ENCODE results near the gene LRRC32.

DNA sequence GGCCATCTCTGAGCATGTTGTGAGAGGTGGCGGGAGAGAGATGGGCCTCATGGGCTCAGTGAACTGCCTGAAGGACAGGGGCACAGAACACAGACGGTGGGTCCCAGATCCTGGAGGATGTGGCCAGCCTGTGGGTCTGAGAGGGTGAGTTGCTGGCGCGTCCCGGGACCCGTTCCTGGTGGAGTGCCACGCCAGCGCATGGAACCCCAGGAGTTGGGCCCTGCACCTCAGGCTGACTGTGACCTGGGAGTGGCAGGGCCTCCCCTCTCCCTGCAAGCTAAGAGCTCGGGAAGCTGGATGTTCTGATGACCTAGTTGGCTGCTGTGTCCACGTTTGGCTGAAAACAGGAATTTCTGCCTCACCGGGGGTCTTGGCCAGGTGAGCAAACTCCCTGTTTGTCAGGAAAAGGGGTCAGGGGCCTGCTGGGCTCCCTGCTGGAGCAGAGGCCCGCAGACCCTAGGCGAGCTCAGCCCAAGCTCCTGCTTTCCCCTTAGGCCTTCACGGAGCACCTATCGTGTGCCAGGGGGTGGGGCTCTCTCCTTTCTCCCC, 15.0 kb downstream of the LRRC32 start:
- TF ChIP-seq, protein P1, sequence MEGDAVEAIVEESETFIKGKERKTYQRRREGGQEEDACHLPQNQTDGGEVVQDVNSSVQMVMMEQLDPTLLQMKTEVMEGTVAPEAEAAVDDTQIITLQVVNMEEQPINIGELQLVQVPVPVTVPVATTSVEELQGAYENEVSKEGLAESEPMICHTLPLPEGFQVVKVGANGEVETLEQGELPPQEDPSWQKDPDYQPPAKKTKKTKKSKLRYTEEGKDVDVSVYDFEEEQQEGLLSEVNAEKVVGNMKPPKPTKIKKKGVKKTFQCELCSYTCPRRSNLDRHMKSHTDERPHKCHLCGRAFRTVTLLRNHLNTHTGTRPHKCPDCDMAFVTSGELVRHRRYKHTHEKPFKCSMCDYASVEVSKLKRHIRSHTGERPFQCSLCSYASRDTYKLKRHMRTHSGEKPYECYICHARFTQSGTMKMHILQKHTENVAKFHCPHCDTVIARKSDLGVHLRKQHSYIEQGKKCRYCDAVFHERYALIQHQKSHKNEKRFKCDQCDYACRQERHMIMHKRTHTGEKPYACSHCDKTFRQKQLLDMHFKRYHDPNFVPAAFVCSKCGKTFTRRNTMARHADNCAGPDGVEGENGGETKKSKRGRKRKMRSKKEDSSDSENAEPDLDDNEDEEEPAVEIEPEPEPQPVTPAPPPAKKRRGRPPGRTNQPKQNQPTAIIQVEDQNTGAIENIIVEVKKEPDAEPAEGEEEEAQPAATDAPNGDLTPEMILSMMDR (conservative IDR thresholded peaks at IDR 0.05; ENCODE audit: low read depth in 2 of 2): no peak
- no peak for TF ChIP-seq EZH2 (IDR thresholded peaks at IDR 0.05; ENCODE audit: low read depth, unreplicated experiment)
- no peak for TF ChIP-seq EZH2phosphoT487 (IDR thresholded peaks at IDR 0.05; ENCODE audit: unreplicated experiment)
- no peak for TF ChIP-seq POLR2AphosphoS5 (IDR thresholded peaks at IDR 0.05; ENCODE audit: low read depth)
- TF ChIP-seq, protein P2, sequence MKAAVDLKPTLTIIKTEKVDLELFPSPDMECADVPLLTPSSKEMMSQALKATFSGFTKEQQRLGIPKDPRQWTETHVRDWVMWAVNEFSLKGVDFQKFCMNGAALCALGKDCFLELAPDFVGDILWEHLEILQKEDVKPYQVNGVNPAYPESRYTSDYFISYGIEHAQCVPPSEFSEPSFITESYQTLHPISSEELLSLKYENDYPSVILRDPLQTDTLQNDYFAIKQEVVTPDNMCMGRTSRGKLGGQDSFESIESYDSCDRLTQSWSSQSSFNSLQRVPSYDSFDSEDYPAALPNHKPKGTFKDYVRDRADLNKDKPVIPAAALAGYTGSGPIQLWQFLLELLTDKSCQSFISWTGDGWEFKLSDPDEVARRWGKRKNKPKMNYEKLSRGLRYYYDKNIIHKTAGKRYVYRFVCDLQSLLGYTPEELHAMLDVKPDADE (IDR thresholded peaks at IDR 0.05): no peak
- TF ChIP-seq, protein P3, sequence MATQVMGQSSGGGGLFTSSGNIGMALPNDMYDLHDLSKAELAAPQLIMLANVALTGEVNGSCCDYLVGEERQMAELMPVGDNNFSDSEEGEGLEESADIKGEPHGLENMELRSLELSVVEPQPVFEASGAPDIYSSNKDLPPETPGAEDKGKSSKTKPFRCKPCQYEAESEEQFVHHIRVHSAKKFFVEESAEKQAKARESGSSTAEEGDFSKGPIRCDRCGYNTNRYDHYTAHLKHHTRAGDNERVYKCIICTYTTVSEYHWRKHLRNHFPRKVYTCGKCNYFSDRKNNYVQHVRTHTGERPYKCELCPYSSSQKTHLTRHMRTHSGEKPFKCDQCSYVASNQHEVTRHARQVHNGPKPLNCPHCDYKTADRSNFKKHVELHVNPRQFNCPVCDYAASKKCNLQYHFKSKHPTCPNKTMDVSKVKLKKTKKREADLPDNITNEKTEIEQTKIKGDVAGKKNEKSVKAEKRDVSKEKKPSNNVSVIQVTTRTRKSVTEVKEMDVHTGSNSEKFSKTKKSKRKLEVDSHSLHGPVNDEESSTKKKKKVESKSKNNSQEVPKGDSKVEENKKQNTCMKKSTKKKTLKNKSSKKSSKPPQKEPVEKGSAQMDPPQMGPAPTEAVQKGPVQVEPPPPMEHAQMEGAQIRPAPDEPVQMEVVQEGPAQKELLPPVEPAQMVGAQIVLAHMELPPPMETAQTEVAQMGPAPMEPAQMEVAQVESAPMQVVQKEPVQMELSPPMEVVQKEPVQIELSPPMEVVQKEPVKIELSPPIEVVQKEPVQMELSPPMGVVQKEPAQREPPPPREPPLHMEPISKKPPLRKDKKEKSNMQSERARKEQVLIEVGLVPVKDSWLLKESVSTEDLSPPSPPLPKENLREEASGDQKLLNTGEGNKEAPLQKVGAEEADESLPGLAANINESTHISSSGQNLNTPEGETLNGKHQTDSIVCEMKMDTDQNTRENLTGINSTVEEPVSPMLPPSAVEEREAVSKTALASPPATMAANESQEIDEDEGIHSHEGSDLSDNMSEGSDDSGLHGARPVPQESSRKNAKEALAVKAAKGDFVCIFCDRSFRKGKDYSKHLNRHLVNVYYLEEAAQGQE (IDR thresholded peaks at IDR 0.05; ENCODE audit: unreplicated experiment): no peak
- TF ChIP-seq CREB1 (CRISPR knock-in tag; IDR thresholded peaks at IDR 0.05; ENCODE audit: low read depth): no peak
- no peak for TF ChIP-seq ZNF462 (CRISPR knock-in tag; IDR thresholded peaks at IDR 0.05)
- no peak for TF ChIP-seq NANOG (IDR thresholded peaks at IDR 0.05; ENCODE audit: borderline replicate concordance)
- TF ChIP-seq JUNB (IDR thresholded peaks at IDR 0.05; ENCODE audit: unreplicated experiment): no peak
